ENCODE data around the gene EYA2. TPM values are rescaled to one million over a fixed set of nuclear protein-coding genes. Genes with fewer than 3 reads are reported as not detected.

EYA2 gene
- polyA plus RNA-seq, 1 experiment, result 4.0 TPM

DNA sequence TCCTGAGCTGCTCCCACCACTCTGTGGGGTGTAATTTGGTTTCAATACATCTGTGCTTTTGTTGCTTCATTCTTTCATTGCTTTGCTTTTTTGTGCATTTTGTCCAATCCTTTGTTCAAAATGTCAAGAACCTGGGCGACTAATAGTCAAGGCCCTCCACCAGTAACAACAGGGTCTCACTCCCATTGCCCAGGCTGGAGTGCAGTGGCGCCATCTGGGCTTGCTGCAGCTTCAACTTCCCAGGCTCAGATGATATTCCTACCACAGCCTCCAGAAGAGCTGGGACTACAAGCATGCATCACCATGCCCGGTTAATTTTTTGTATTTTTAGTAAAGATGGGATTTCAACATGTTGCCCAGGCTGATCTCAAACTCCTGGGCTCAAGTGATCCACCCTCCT lies 169.2 kb downstream of the EYA2 start:
- Histone ChIP-seq H3K27me3 (ENCODE audit: control insufficient read depth, insufficient read depth, low read length) (no peaks in the 10 kb centered on the region), H3K9me3 (ENCODE audit: control insufficient read depth, insufficient read depth, low read length) (peaks cover 7% of the 10 kb centered on the region; the same call in 1 of the 2 replicates), H3K4me3 (ENCODE audit: low read depth, low read length) (no peak overlapping the region), H3K27ac (ENCODE audit: low read depth, low read length) (no peak overlapping the region)
- no peak for DNase-seq (ENCODE audit: low read depth, low spot score)
- TF ChIP-seq, protein P1, sequence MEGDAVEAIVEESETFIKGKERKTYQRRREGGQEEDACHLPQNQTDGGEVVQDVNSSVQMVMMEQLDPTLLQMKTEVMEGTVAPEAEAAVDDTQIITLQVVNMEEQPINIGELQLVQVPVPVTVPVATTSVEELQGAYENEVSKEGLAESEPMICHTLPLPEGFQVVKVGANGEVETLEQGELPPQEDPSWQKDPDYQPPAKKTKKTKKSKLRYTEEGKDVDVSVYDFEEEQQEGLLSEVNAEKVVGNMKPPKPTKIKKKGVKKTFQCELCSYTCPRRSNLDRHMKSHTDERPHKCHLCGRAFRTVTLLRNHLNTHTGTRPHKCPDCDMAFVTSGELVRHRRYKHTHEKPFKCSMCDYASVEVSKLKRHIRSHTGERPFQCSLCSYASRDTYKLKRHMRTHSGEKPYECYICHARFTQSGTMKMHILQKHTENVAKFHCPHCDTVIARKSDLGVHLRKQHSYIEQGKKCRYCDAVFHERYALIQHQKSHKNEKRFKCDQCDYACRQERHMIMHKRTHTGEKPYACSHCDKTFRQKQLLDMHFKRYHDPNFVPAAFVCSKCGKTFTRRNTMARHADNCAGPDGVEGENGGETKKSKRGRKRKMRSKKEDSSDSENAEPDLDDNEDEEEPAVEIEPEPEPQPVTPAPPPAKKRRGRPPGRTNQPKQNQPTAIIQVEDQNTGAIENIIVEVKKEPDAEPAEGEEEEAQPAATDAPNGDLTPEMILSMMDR (IDR thresholded peaks at IDR 0.05; ENCODE audit: low read depth, low read length), result no peak
- ChIA-PET CTCF (no interaction called here), POLR2A (no interaction called here)

DNA sequence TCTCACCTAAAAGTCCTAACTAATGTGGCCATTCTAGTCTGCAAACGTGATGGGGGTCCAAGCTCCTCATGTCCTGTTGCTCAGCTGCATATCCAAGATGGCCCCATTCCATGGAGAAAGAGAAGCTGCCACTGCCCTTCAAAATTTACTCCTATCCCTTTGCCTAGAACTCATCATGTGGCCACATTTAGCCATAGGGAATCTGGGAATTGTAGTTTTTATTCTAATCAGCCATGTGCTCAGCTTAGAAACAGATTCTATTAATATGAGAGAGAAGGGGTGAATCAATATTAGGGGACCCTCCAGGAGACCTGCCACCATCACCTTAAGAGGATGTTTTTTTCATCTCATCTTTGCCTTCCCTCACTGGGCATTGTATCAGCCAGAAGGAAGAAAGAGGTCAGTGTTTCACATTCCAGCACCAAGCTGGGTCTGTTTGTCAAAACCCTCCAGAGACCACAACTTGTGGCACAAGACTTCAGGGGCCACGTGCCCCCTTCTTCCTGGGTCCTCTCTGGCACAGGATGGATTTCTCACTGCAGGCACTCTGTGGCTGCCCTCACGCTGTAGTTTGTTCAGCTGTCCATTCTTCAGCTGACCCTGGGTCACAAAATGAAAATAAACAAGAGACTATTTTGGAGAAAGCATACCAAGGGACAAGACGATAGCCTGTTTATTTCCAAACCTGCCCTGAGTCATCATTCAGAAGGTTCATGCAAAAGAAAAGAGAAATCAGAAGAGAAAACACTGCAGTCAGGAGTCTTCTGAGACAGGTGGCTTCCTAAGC lies 172.0 kb downstream of the EYA2 start:
- DNase-seq (ENCODE audit: low read depth, low spot score), result peak; percentile 69
- TF ChIP-seq, protein P1 (IDR thresholded peaks at IDR 0.05; ENCODE audit: low read depth, low read length), result no peak
- Histone ChIP-seq H3K27me3 (ENCODE audit: control insufficient read depth, insufficient read depth, low read length) (no peaks in the 10 kb centered on the region), H3K9me3 (ENCODE audit: control insufficient read depth, insufficient read depth, low read length) (peaks cover 12% of the 10 kb centered on the region; the same call in 1 of the 2 replicates), H3K27ac (ENCODE audit: low read depth, low read length) (peak overlapping the region; percentile 39), H3K4me3 (ENCODE audit: low read depth, low read length) (no peak overlapping the region)
- ChIA-PET POLR2A (no interaction called here), CTCF (interaction anchor here (1.1 to 1.4 kb wide), 2 partner anchors 29 to 313 kb away, joined by 3 to 5 read pairs; no protein-coding TSS in a partner anchor)

DNA sequence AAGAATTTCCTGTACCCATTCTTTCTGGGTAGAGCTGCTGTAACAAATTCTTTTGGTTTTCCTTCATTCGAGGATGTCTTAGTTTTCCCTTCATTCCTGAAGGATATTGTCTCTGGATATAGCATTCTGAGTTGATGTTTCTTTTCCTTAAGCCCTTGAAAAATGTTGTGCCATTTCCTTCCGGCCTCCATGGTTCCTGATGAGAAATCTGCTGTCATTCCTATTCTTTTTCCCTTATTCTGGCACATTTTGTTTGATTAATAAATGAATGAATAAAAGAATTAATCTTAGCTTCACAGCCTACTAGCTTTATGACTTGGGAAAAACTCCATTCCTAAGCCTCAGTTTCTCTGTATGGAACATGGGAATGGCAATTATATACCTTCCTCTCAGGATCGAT lies 173.1 kb downstream of the EYA2 start:
- POLR2A ChIA-PET, result no interaction called here

DNA sequence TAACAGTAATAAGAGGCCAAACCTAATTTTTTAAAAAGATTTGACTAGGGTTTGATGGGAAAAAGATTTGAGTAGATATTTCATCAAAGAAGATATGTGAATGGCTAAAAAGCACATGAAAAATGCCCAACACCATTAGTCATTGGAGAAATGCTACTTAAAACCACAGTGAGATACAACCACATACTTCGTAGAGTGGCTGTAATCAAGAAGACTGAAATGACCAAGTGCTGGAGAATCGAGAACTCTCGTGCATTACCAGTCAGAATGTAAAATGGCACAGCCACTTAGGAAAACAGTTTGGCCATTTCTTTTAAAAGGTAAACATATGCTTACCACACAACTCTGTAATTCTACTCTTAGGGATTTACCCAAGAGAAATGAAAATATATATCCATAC lies 175.5 kb downstream of the EYA2 start:
- H3K4me3 ChIP-seq (ENCODE audit: low read depth, low read length), result no peak overlapping the region
- POLR2A ChIA-PET, result no interaction called here
- no peak for DNase-seq (ENCODE audit: low read depth, low spot score)
- CTCF ChIA-PET, result no interaction called here
- H3K27me3 ChIP-seq (ENCODE audit: control insufficient read depth, insufficient read depth, low read length), result no peaks in the 10 kb centered on the region
- H3K27ac ChIP-seq (ENCODE audit: low read depth, low read length), result no peak overlapping the region
- TF ChIP-seq, protein P1 (IDR thresholded peaks at IDR 0.05; ENCODE audit: low read depth, low read length), result no peak
- H3K9me3 ChIP-seq (ENCODE audit: control insufficient read depth, insufficient read depth, low read length), result peaks cover 16% of the 10 kb centered on the region

More for the DNA sequence above, 173.1 kb downstream of the EYA2 start:
- DNase-seq (ENCODE audit: low read depth, low spot score), result no peak
- no peaks in the 10 kb centered on the region for H3K27me3 ChIP-seq (ENCODE audit: control insufficient read depth, insufficient read depth, low read length)
- H3K27ac ChIP-seq (ENCODE audit: low read depth, low read length), result no peak overlapping the region
- TF ChIP-seq, protein P1 (IDR thresholded peaks at IDR 0.05; ENCODE audit: low read depth, low read length), result no peak
- CTCF ChIA-PET, result interaction anchor here (1.1 kb wide), 1 partner anchor 314 kb away, joined by 3 read pairs; no protein-coding TSS in a partner anchor
- no peak overlapping the region for H3K4me3 ChIP-seq (ENCODE audit: low read depth, low read length)
- peaks cover 12% of the 10 kb centered on the region; the same call in 1 of the 2 replicates for H3K9me3 ChIP-seq (ENCODE audit: control insufficient read depth, insufficient read depth, low read length)

DNA sequence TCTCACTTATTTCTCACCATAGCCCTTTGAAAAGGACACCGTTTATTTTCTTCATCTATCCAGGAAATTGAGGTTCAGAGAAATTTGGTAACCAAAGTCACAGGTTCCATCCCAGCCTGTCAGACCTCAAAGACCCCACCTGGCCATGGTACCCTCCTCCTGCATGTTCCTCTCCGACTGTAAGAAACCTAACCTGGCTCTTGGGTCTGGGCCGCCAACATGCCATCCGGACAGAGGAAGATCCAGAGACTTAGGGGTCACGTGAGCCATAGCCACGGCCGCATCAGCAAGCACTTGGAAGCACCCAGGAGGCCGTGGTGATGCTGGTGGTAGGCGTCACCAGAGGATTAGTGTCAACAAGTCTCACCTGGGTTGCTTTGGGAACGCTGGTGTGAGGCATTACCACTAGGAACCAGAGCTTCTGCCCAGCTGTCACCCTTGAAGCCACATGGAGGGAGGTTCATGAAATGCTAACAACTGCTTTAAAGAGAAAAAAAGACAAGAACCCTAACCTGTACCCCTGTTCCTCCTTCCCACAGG lies 177.1 kb downstream of the EYA2 start:
- TF ChIP-seq, protein P1 (IDR thresholded peaks at IDR 0.05; ENCODE audit: low read depth, low read length), result no peak
- no peak for DNase-seq (ENCODE audit: low read depth, low spot score)

More for the DNA sequence above, 177.1 kb downstream of the EYA2 start:
- POLR2A ChIA-PET, result no interaction called here
- no peak overlapping the region for H3K4me3 ChIP-seq (ENCODE audit: low read depth, low read length)
- H3K27ac ChIP-seq (ENCODE audit: low read depth, low read length), result no peak overlapping the region
- CTCF ChIA-PET, result no interaction called here
- H3K27me3 ChIP-seq (ENCODE audit: control insufficient read depth, insufficient read depth, low read length), result no peaks in the 10 kb centered on the region
- peaks cover 18% of the 10 kb centered on the region for H3K9me3 ChIP-seq (ENCODE audit: control insufficient read depth, insufficient read depth, low read length)
